Hematopoietic multipotent progenitor cell treated with erythropoietin and hydrocortisone succinate and interleukin-3 and kit ligand, for 6 days (in vitro differentiated cells): ENCODE data around the gene SERPINA12.
"Not testable (repeated sequence)": the region's sequence is repeated elsewhere in the genome, so short reads cannot be mapped to it uniquely, and the experiment has no call there.

Source experiments
- DNase-seq: peaks from one replicate; pipeline ENCODE4 v3.0.0-alpha.2; 2015

The SERPINA12 gene

GRCh38 chr14:94485944-94486841 lies 23.1 kb downstream of the SERPINA12 start:
- DNase-seq = peak; percentile 33

GRCh38 chr14:94484481-94484880 lies 24.8 kb downstream of the SERPINA12 start:
- DNase-seq = no peak

- DNase-seq = no peak
These were observed 25.5 kb downstream of the SERPINA12 start for GRCh38 chr14:94483729-94484275.

- DNase-seq = no peak
These were observed 26.2 kb downstream of the SERPINA12 start for GRCh38 chr14:94483071-94483451.

- not testable (repeated sequence) for DNase-seq
These were observed 26.9 kb downstream of the SERPINA12 start for GRCh38 chr14:94482132-94483070.

- DNase-seq = no peak
These were observed 27.7 kb downstream of the SERPINA12 start for GRCh38 chr14:94481468-94482131.

GRCh38 chr14:94480809-94481208 lies 28.5 kb downstream of the SERPINA12 start:
- DNase-seq = no peak

GRCh38 chr14:94478420-94478819 lies 30.8 kb downstream of the SERPINA12 start:
- DNase-seq = no peak

GRCh38 chr14:94476023-94476422 lies 33.2 kb downstream of the SERPINA12 start, which contains the start of gene SERPINA9:
Gene SERPINA9 (minus strand): TSS chr14:94476197. CDS start chr14:94469840, 6,357 bp downstream.
- DNase-seq = no peak

- DNase-seq = no peak
These were observed 34.7 kb downstream of the SERPINA12 start for GRCh38 chr14:94474581-94475031.

GRCh38 chr14:94473666-94474410 lies 35.4 kb downstream of the SERPINA12 start:
- no peak for DNase-seq

- DNase-seq = no peak
These were observed 36.4 kb downstream of the SERPINA12 start for GRCh38 chr14:94472842-94473241.

GRCh38 chr14:94471045-94471444 lies 38.2 kb downstream of the SERPINA12 start:
- no peak for DNase-seq

GRCh38 chr14:94470311-94470710 lies 39.0 kb downstream of the SERPINA12 start:
- DNase-seq = no peak

- DNase-seq = no peak
These were observed 40.0 kb downstream of the SERPINA12 start for GRCh38 chr14:94469261-94469660.

- no peak for DNase-seq
These were observed 41.3 kb downstream of the SERPINA12 start for GRCh38 chr14:94467728-94468520.

GRCh38 chr14:94466706-94467370 lies 42.4 kb downstream of the SERPINA12 start:
- no peak for DNase-seq

GRCh38 chr14:94465042-94465441 lies 44.2 kb downstream of the SERPINA12 start:
- no peak for DNase-seq

GRCh38 chr14:94464290-94464689 lies 45.0 kb downstream of the SERPINA12 start:
- DNase-seq = no peak
